Mucosa of stomach (tissue), 1 donor: Measurements from ENCODE around the gene EFNA5.

Experiments
- H3K27me3 ChIP-seq: one replicate; pipeline ENCODE4 v1.7.0; 2013; ENCODE audit warnings: mild to moderate bottlenecking, low read length; ENCODE audit not compliant: control insufficient read depth, insufficient read depth
- H3K36me3 ChIP-seq: one replicate; pipeline ENCODE4 v1.7.0; 2013; ENCODE audit warnings: low read length; ENCODE audit not compliant: control insufficient read depth, insufficient read depth
- H3K4me1 ChIP-seq: one replicate; pipeline ENCODE4 v1.7.0; 2013; ENCODE audit warnings: mild to moderate bottlenecking, low read length; ENCODE audit not compliant: control insufficient read depth, insufficient read depth
- H3K4me3 ChIP-seq: one replicate; pipeline ENCODE4 v1.7.0; 2013; ENCODE audit warnings: low read length
- H3K9ac ChIP-seq: one replicate; pipeline ENCODE4 v1.7.0; 2013; ENCODE audit warnings: mild to moderate bottlenecking, low read length, moderate library complexity
- H3K9me3 ChIP-seq: one replicate; pipeline ENCODE4 v1.7.0; 2013; ENCODE audit warnings: mild to moderate bottlenecking, low read length, moderate library complexity; ENCODE audit not compliant: control insufficient read depth
- donor health status: Pancreatic carcinoma.

The EFNA5 gene

GRCh38 chr5:107653685-107654084 is 17.1 kb downstream of the EFNA5 start:
- no peak overlapping the region for H3K4me3 ChIP-seq
- H3K9me3 ChIP-seq: no peaks in the 10 kb centered on the region
- no peaks in the 10 kb centered on the region for H3K36me3 ChIP-seq
- no peaks in the 10 kb centered on the region for H3K27me3 ChIP-seq
- peaks cover 11% of the 10 kb centered on the region for H3K4me1 ChIP-seq
- no peak overlapping the region for H3K9ac ChIP-seq

GRCh38 chr5:107652839-107653607 is 17.7 kb downstream of the EFNA5 start:
- no peaks in the 10 kb centered on the region for H3K27me3 ChIP-seq
- no peaks in the 10 kb centered on the region for H3K9me3 ChIP-seq
- H3K9ac ChIP-seq: no peak overlapping the region
- no peak overlapping the region for H3K4me3 ChIP-seq
- peaks cover 11% of the 10 kb centered on the region for H3K4me1 ChIP-seq
- no peaks in the 10 kb centered on the region for H3K36me3 ChIP-seq

GRCh38 chr5:107652408-107652807 is 18.3 kb downstream of the EFNA5 start:
- Histone ChIP-seq H3K4me1 (peaks cover 11% of the 10 kb centered on the region), H3K9me3 (no peaks in the 10 kb centered on the region), H3K36me3 (no peaks in the 10 kb centered on the region), H3K4me3 (no peak overlapping the region), H3K9ac (no peak overlapping the region), H3K27me3 (no peaks in the 10 kb centered on the region)

- H3K9ac ChIP-seq: no peak overlapping the region
- H3K4me3 ChIP-seq: no peak overlapping the region
- no peaks in the 10 kb centered on the region for H3K27me3 ChIP-seq
- H3K4me1 ChIP-seq: peaks cover 11% of the 10 kb centered on the region
- H3K9me3 ChIP-seq: no peaks in the 10 kb centered on the region
- no peaks in the 10 kb centered on the region for H3K36me3 ChIP-seq
These were observed 19.4 kb downstream of the EFNA5 start for GRCh38 chr5:107651325-107651724.

GRCh38 chr5:107646418-107646817 is 24.3 kb downstream of the EFNA5 start:
- no peaks in the 10 kb centered on the region for H3K9me3 ChIP-seq
- H3K9ac ChIP-seq: no peak overlapping the region
- no peaks in the 10 kb centered on the region for H3K4me1 ChIP-seq
- H3K4me3 ChIP-seq: no peak overlapping the region
- no peaks in the 10 kb centered on the region for H3K27me3 ChIP-seq
- no peaks in the 10 kb centered on the region for H3K36me3 ChIP-seq

GRCh38 chr5:107640568-107640967 is 30.2 kb downstream of the EFNA5 start:
- H3K4me3 ChIP-seq: no peak overlapping the region
- H3K36me3 ChIP-seq: no peaks in the 10 kb centered on the region
- H3K27me3 ChIP-seq: no peaks in the 10 kb centered on the region
- H3K9ac ChIP-seq: no peak overlapping the region
- H3K4me1 ChIP-seq: no peaks in the 10 kb centered on the region
- H3K9me3 ChIP-seq: no peaks in the 10 kb centered on the region

- Histone ChIP-seq H3K4me3 (no peak overlapping the region), H3K4me1 (no peaks in the 10 kb centered on the region), H3K9ac (no peak overlapping the region), H3K36me3 (no peaks in the 10 kb centered on the region), H3K9me3 (no peaks in the 10 kb centered on the region), H3K27me3 (no peaks in the 10 kb centered on the region)
These were observed 30.7 kb downstream of the EFNA5 start for GRCh38 chr5:107639990-107640389.

GRCh38 chr5:107636555-107636954 is 34.2 kb downstream of the EFNA5 start:
- no peaks in the 10 kb centered on the region for H3K27me3 ChIP-seq
- no peak overlapping the region for H3K4me3 ChIP-seq
- H3K9me3 ChIP-seq: no peaks in the 10 kb centered on the region
- no peaks in the 10 kb centered on the region for H3K4me1 ChIP-seq
- no peak overlapping the region for H3K9ac ChIP-seq
- H3K36me3 ChIP-seq: no peaks in the 10 kb centered on the region

GRCh38 chr5:107636068-107636467 is 34.7 kb downstream of the EFNA5 start:
- H3K36me3 ChIP-seq: no peaks in the 10 kb centered on the region
- H3K27me3 ChIP-seq: no peaks in the 10 kb centered on the region
- H3K4me3 ChIP-seq: no peak overlapping the region
- H3K9me3 ChIP-seq: no peaks in the 10 kb centered on the region
- no peaks in the 10 kb centered on the region for H3K4me1 ChIP-seq
- no peak overlapping the region for H3K9ac ChIP-seq

- Histone ChIP-seq H3K9ac (no peak overlapping the region), H3K4me3 (no peak overlapping the region), H3K36me3 (no peaks in the 10 kb centered on the region), H3K4me1 (no peaks in the 10 kb centered on the region), H3K9me3 (no peaks in the 10 kb centered on the region), H3K27me3 (no peaks in the 10 kb centered on the region)
These were observed 35.5 kb downstream of the EFNA5 start for GRCh38 chr5:107634981-107635848.

GRCh38 chr5:107633171-107633901 is 37.4 kb downstream of the EFNA5 start:
- Histone ChIP-seq H3K4me1 (no peaks in the 10 kb centered on the region), H3K9me3 (no peaks in the 10 kb centered on the region), H3K27me3 (no peaks in the 10 kb centered on the region), H3K36me3 (no peaks in the 10 kb centered on the region), H3K4me3 (no peak overlapping the region), H3K9ac (no peak overlapping the region)
